ENCODE results near the gene BRINP1. TPM values are rescaled to one million over a fixed set of nuclear protein-coding genes. Genes with fewer than 3 reads are reported as not detected.

Gene BRINP1
- total RNA-seq, 1 donor from 2014 or later: 0.96 TPM

- Mint-ChIP-seq H3K27me3 (ENCODE audit: low read depth) (peaks cover 4% of the 10 kb centered on the region), H3K4me3 (no peak overlapping the region), H3K36me3 (ENCODE audit: low read depth) (no peaks in the 10 kb centered on the region), H3K27ac (ENCODE audit: unreplicated experiment) (no peak overlapping the region), H3K4me1 (peaks cover 21% of the 10 kb centered on the region), H3K9me3 (no peaks in the 10 kb centered on the region)
- TF ChIP-seq CTCF (conservative IDR thresholded peaks at IDR 0.05): no peak
- DNase-seq (ENCODE audit: low read depth, low spot score): no peak
Measured at GRCh38 chr9:119337573-119337972, 31.7 kb downstream of the BRINP1 start.

GRCh38 chr9:119334745-119335144, 34.5 kb downstream of the BRINP1 start:
- H3K27ac Mint-ChIP-seq (ENCODE audit: unreplicated experiment): no peak overlapping the region
- peaks cover 24% of the 10 kb centered on the region for H3K4me1 Mint-ChIP-seq

GRCh38 chr9:119333507-119334229, 35.6 kb downstream of the BRINP1 start:
- no peak for TF ChIP-seq CTCF (conservative IDR thresholded peaks at IDR 0.05)
- DNase-seq (ENCODE audit: low read depth, low spot score): no peak
- Mint-ChIP-seq H3K27ac (ENCODE audit: unreplicated experiment) (no peak overlapping the region), H3K27me3 (ENCODE audit: low read depth) (peaks cover 4% of the 10 kb centered on the region), H3K36me3 (ENCODE audit: low read depth) (peaks cover 7% of the 10 kb centered on the region), H3K9me3 (peaks cover 5% of the 10 kb centered on the region), H3K4me1 (peaks cover 24% of the 10 kb centered on the region), H3K4me3 (no peak overlapping the region)

More at GRCh38 chr9:119334745-119335144, 34.5 kb downstream of the BRINP1 start:
- TF ChIP-seq CTCF (conservative IDR thresholded peaks at IDR 0.05): no peak
- H3K9me3 Mint-ChIP-seq: peaks cover 5% of the 10 kb centered on the region
- peaks cover 4% of the 10 kb centered on the region for H3K27me3 Mint-ChIP-seq (ENCODE audit: low read depth)
- H3K36me3 Mint-ChIP-seq (ENCODE audit: low read depth): peaks cover 6% of the 10 kb centered on the region
- DNase-seq (ENCODE audit: low read depth, low spot score): no peak
- no peak overlapping the region for H3K4me3 Mint-ChIP-seq

- Mint-ChIP-seq H3K4me3 (no peak overlapping the region), H3K27ac (ENCODE audit: unreplicated experiment) (no peak overlapping the region), H3K36me3 (ENCODE audit: low read depth) (peaks cover 17% of the 10 kb centered on the region), H3K9me3 (peaks cover 5% of the 10 kb centered on the region), H3K4me1 (peaks cover 24% of the 10 kb centered on the region), H3K27me3 (ENCODE audit: low read depth) (peaks cover 2% of the 10 kb centered on the region)
- TF ChIP-seq CTCF (conservative IDR thresholded peaks at IDR 0.05): no peak
- no peak for DNase-seq (ENCODE audit: low read depth, low spot score)
Measured at GRCh38 chr9:119332522-119332921, 36.7 kb downstream of the BRINP1 start.

GRCh38 chr9:119322184-119322583, 47.1 kb downstream of the BRINP1 start:
- H3K36me3 Mint-ChIP-seq (ENCODE audit: low read depth): no peaks in the 10 kb centered on the region
- no peaks in the 10 kb centered on the region for H3K27me3 Mint-ChIP-seq (ENCODE audit: low read depth)
- TF ChIP-seq CTCF (conservative IDR thresholded peaks at IDR 0.05): no peak
- no peak overlapping the region for H3K27ac Mint-ChIP-seq (ENCODE audit: unreplicated experiment)
- peak; percentile 4 for DNase-seq (ENCODE audit: low read depth, low spot score)
- H3K4me3 Mint-ChIP-seq: no peak overlapping the region
- peaks cover 7% of the 10 kb centered on the region for H3K4me1 Mint-ChIP-seq
- H3K9me3 Mint-ChIP-seq: peaks cover 11% of the 10 kb centered on the region
